ENCODE data around the gene APBA1.

Gene APBA1

GRCh38 chr9:69657269-69657668 lies 14.9 kb downstream of the APBA1 start:
- DNase-seq (ENCODE audit: low read depth, low spot score), result no peak

GRCh38 chr9:69655065-69655464 lies 17.1 kb downstream of the APBA1 start:
- no peak for DNase-seq (ENCODE audit: low read depth, low spot score)

- no peak for DNase-seq (ENCODE audit: low read depth, low spot score)
Observed at GRCh38 chr9:69653261-69653660, 18.9 kb downstream of the APBA1 start.

GRCh38 chr9:69649566-69650250 lies 22.5 kb downstream of the APBA1 start:
- DNase-seq (ENCODE audit: low read depth, low spot score), result no peak

GRCh38 chr9:69647804-69648203 lies 24.4 kb downstream of the APBA1 start:
- DNase-seq (ENCODE audit: low read depth, low spot score), result no peak

- no peak for DNase-seq (ENCODE audit: low read depth, low spot score)
Observed at GRCh38 chr9:69646810-69647209, 25.4 kb downstream of the APBA1 start.

- DNase-seq (ENCODE audit: low read depth, low spot score), result no peak
Observed at GRCh38 chr9:69645488-69645887, 26.7 kb downstream of the APBA1 start.

- no peak for DNase-seq (ENCODE audit: low read depth, low spot score)
Observed at GRCh38 chr9:69643098-69643497, 29.1 kb downstream of the APBA1 start.

- no peak for DNase-seq (ENCODE audit: low read depth, low spot score)
Observed at GRCh38 chr9:69637817-69638200, 34.4 kb downstream of the APBA1 start.

GRCh38 chr9:69637193-69637816 lies 34.9 kb downstream of the APBA1 start:
- DNase-seq (ENCODE audit: low read depth, low spot score), result no peak

GRCh38 chr9:69633716-69634115 lies 38.5 kb downstream of the APBA1 start:
- no peak for DNase-seq (ENCODE audit: low read depth, low spot score)

- DNase-seq (ENCODE audit: low read depth, low spot score), result no peak
Observed at GRCh38 chr9:69632768-69633167, 39.4 kb downstream of the APBA1 start.

- DNase-seq (ENCODE audit: low read depth, low spot score), result no peak
Observed at GRCh38 chr9:69627281-69627680, 44.9 kb downstream of the APBA1 start.

GRCh38 chr9:69623276-69623675 lies 48.9 kb downstream of the APBA1 start:
- DNase-seq (ENCODE audit: low read depth, low spot score), result no peak

GRCh38 chr9:69622676-69623075 lies 49.5 kb downstream of the APBA1 start:
- no peak for DNase-seq (ENCODE audit: low read depth, low spot score)

GRCh38 chr9:69621730-69622460 lies 50.3 kb downstream of the APBA1 start:
- DNase-seq (ENCODE audit: low read depth, low spot score), result no peak

GRCh38 chr9:69620731-69621130 lies 51.4 kb downstream of the APBA1 start:
- no peak for DNase-seq (ENCODE audit: low read depth, low spot score)

GRCh38 chr9:69619233-69619632 lies 52.9 kb downstream of the APBA1 start:
- DNase-seq (ENCODE audit: low read depth, low spot score), result no peak

GRCh38 chr9:69617006-69617405 lies 55.2 kb downstream of the APBA1 start:
- DNase-seq (ENCODE audit: low read depth, low spot score), result no peak

GRCh38 chr9:69615880-69616279 lies 56.3 kb downstream of the APBA1 start:
- no peak for DNase-seq (ENCODE audit: low read depth, low spot score)

GRCh38 chr9:69611221-69611620 lies 61.0 kb downstream of the APBA1 start:
- no peak for DNase-seq (ENCODE audit: low read depth, low spot score)

- no peak for DNase-seq (ENCODE audit: low read depth, low spot score)
Observed at GRCh38 chr9:69609156-69609555, 63.0 kb downstream of the APBA1 start.

- no peak for DNase-seq (ENCODE audit: low read depth, low spot score)
Observed at GRCh38 chr9:69606089-69606488, 66.1 kb downstream of the APBA1 start.

Measured in brain pericyte (primary cell).